ENCODE data around the gene DNM3. TPM values are rescaled to one million over a fixed set of nuclear protein-coding genes. Genes with fewer than 3 reads are reported as not detected.

Gene DNM3
- total and polyA plus RNA-seq, 2 of the 8 experiments (the other 6 are each of a cell fraction or from before 2014, with no cell fraction given), result 2.0 to 8.5 TPM

DNA sequence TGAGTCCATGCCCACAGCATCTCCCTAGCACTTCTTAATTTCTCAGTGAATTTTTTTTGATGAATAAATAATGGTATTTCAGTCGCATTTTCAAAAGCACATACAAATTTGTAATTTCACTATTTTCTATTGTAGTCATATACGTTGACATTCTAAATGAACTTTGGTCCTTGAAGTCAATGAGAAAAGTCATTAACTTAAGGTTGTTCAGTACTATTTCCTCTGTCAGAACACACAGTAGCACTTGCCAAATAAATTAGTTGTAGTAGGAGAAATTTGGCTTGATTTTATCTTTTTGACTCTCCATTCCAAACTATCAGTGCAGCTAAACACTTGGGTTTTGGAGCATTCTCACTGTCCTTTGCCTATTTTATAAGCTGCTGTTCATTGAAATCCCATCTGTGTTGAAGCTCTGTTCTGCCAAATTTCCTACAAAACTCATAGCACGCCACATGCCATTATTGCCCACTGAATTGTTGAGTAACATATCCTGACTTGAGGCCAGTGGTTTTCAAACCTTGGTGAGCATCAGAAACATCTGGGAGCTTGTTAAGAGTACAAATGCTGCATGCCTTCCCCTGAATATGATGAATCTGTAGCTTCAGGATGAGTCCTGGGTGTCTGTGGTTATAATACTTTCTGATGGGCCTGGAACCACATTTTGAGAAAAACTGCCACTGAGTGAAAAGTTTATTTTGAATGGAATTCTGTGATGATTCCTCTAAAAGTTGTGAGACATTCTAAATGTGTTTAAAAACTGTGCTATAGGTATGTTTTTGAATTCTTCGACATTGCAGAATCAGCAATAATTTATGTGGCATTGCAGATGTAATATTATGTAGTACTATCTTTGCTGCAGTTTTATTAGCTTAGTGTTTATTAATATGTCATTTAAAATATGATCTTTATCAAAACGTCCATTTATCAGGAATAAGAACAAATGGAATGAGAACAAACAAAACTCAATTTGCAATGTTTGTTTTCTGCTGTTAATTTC is 78.9 kb downstream of the DNM3 start:
- Histone ChIP-seq H2AK5ac (ENCODE audit: low read depth, low read length) (no peak overlapping the region), H2BK120ac (replicated peaks; ENCODE audit: low read depth, low read length) (no peak overlapping the region), H3K14ac (ENCODE audit: insufficient read length) (no peak overlapping the region), H3K79me2 (ENCODE audit: control insufficient read depth in 1 of 2, insufficient read depth in 2 of 2, low read length in 2 of 2) (no peaks in the 10 kb centered on the region), H3K4me3 (ENCODE audit: extremely low read depth in 1 of 4, insufficient read depth in 2 of 4, low read depth in 3 of 4, low read length in 4 of 4) (no peak overlapping the region), H3K9me3 (ENCODE audit: insufficient read depth in 2 of 2, low read depth in 1 of 2, low read length in 1 of 2) (no peaks in the 10 kb centered on the region), H3K4me1 (replicated peaks in 1 of 4; ENCODE audit: control insufficient read depth in 3 of 4, insufficient read depth in 4 of 4, low read length in 3 of 4) (no peaks in the 10 kb centered on the region), H3K23me2 (ENCODE audit: low read depth, low read length) (no peaks in the 10 kb centered on the region), H2BK12ac (ENCODE audit: low read depth, low read length) (no peak overlapping the region), H3K4ac (replicated peaks; ENCODE audit: insufficient read length, low read depth, low read length) (no peak overlapping the region), H3K9ac (replicated peaks in 1 of 4; ENCODE audit: extremely low read depth in 1 of 4, low read depth in 3 of 4, low read length in 3 of 4) (no peak overlapping the region), H2BK15ac (ENCODE audit: low read length) (no peak overlapping the region), H2BK20ac (ENCODE audit: low read length) (no peak overlapping the region), H4K91ac (replicated peaks; ENCODE audit: insufficient read length, low read length) (no peak overlapping the region), H4K5ac (ENCODE audit: insufficient read length, low read depth, low read length) (no peak overlapping the region), H3K79me1 (ENCODE audit: low read depth, low read length) (no peaks in the 10 kb centered on the region), H3K56ac (replicated peaks; ENCODE audit: insufficient read length, low read depth, low read length) (no peak overlapping the region), H2BK5ac (ENCODE audit: low read depth, low read length) (no peak overlapping the region), H3K27me3 (replicated peaks in 1 of 4; ENCODE audit: control insufficient read depth in 3 of 4, extremely low read depth in 1 of 4, insufficient read depth in 3 of 4, low read length in 3 of 4) (no peaks in the 10 kb centered on the region), H3K18ac (ENCODE audit: extremely low read depth, low read length) (no peak overlapping the region), H2AFZ (ENCODE audit: low read length) (no peak overlapping the region), H4K20me1 (replicated peaks in 1 of 2; ENCODE audit: control insufficient read depth in 1 of 2, insufficient read depth in 2 of 2, low read length in 2 of 2) (no peaks in the 10 kb centered on the region), H4K8ac (ENCODE audit: extremely low read depth, insufficient read depth, low read length) (no peak overlapping the region), H3K36me3 (ENCODE audit: control insufficient read depth in 2 of 4, insufficient read depth in 4 of 4, low read length in 3 of 4) (no peaks in the 10 kb centered on the region), H3K4me2 (ENCODE audit: insufficient read depth in 1 of 2, low read depth in 2 of 2, low read length in 2 of 2) (no peak overlapping the region), H3K27ac (ENCODE audit: low read depth, low read length) (no peak overlapping the region), H3K23ac (ENCODE audit: insufficient read length) (no peak overlapping the region)
- TF ChIP-seq TCF12 (IDR thresholded peaks at IDR 0.05; ENCODE audit: low read depth, low read length) (no peak), FOSL1 (IDR thresholded peaks at IDR 0.05; ENCODE audit: insufficient read depth, low read depth, low read length) (no peak), RXRA (IDR thresholded peaks at IDR 0.05; ENCODE audit: insufficient read depth, low read depth, low read length) (no peak), RFX5 (IDR thresholded peaks at IDR 0.05; ENCODE audit: borderline replicate concordance, low read depth, low read length) (no peak), SP2 (IDR thresholded peaks at IDR 0.05; ENCODE audit: low read length) (no peak), SIN3A (conservative IDR thresholded peaks at IDR 0.05 in 1 of 2, IDR thresholded peaks at IDR 0.05 in 1 of 2; ENCODE audit: low read depth in 1 of 2, low read length in 2 of 2) (no peak), TAF7 (optimal IDR thresholded peaks at IDR 0.05; ENCODE audit: borderline replicate concordance, low read depth, low read length) (no peak), EGR1 (IDR thresholded peaks at IDR 0.05; ENCODE audit: borderline replicate concordance, low read depth, low read length) (no peak), TAF1 (IDR thresholded peaks at IDR 0.05; ENCODE audit: low read depth, low read length) (no peak), SIRT6 (IDR thresholded peaks at IDR 0.05; ENCODE audit: low read length) (no peak), SAP30 (IDR thresholded peaks at IDR 0.05; ENCODE audit: insufficient read depth, insufficient replicate concordance, low read length) (no peak)
- DNase-seq (ENCODE audit: low read depth in 1 of 2, low spot score in 2 of 2) (no peak), FAIRE-seq (no peak)
- CTCF ChIA-PET (ENCODE audit: partially characterized antibody), result interaction anchor here (0.6 to 1.9 kb wide), 3 partner anchors 9 to 66 kb away, joined by 3 to 12 read pairs (median 3); no protein-coding TSS in a partner anchor
- POLR2A ChIA-PET (ENCODE audit: partially characterized antibody), result no interaction called here
- 90% methylated on average over 5 of the region's 5 CpGs; no CpG with 5 or more reads in 1 of the 2 experiments for WGBS, 2 experiments (ENCODE audit: extremely low coverage in 1 of 2, insufficient coverage in 1 of 2, insufficient read length in 1 of 2, insufficient replicate concordance in 2 of 2, low coverage in 1 of 2, low lambda C conversion rate in 2 of 2, missing lambda C conversion rate in 1 of 2)

All from H1 (cell line).